HepG2 (cell line): Measurements from ENCODE around the gene EIF4G3. TPM values are rescaled to one million over a fixed set of nuclear protein-coding genes. Genes with fewer than 3 reads are reported as not detected.

Source experiments
- ATAC-seq: fragments of 200-7000 bp; cut with Tn5 transposase; 3 replicates; pipeline ENCODE4 v1.9.1; 2020; ENCODE audit warnings: mild to moderate bottlenecking, moderate library complexity
- BruUV-seq: library from RNA; stranded (reverse); fragments of 400-500 nt; replicated peaks from 2 replicates; lab custom pipeline; 2021; lab: Mats Ljungman, UMichigan
- CTCF ChIA-PET: fragments of 300-600 bp; formaldehyde crosslinking; extraction: SDS; loops from one replicate; lab custom pipeline; 2021; ENCODE audit warnings: low total read pairs, inconsistent platforms, low intra/inter-chr PET ratio; lab: Yijun Ruan, JAX
- POLR2A ChIA-PET: fragments of 350-600 bp; sonication (Branson Sonifier 250); formaldehyde crosslinking; loops from one replicate; lab custom pipeline; 2020; ENCODE audit warnings: antibody characterized with exemption, inconsistent platforms; lab: Yijun Ruan, JAX
- DNase-seq: peaks from one replicate; pipeline ENCODE4 v3.0.0-alpha.2; 2015; ENCODE audit warnings: low spot score
- FAIRE-seq: peaks from 3 replicates; lab custom pipeline; 2011; peaks lifted over from hg19 to GRCh38; lab: Jason Lieb, UNC
- H2AFZ ChIP-seq: one replicate; pipeline ENCODE4 v1.6.1; 2011; ENCODE audit warnings: low read length, inconsistent platforms
- H3K27ac ChIP-seq: fragments of 300-600 bp; 3 replicates; pipeline ENCODE4 v1.8.0; 2011; ENCODE audit warnings: mixed run types, mild to moderate bottlenecking, mixed read lengths, low read length, inconsistent platforms; ENCODE audit not compliant: insufficient read depth; ENCODE audit errors: extremely low read length
- H3K27me3 ChIP-seq, 2 experiments: fragments of 200-600 bp in 1 of 2; 2 replicates in 1 of 2; 3 replicates in 1 of 2; pipeline versions ENCODE4 v1.6.0 to v1.8.0; 2011; ENCODE audit warnings: low read length in 2 of 2, mild to moderate bottlenecking in 2 of 2, moderate library complexity in 2 of 2, inconsistent platforms in 1 of 2; ENCODE audit not compliant: insufficient read depth in 2 of 2, control insufficient read depth in 1 of 2
- H3K36me3 ChIP-seq, 2 experiments: fragments of 200-600 bp in 1 of 2; replicated peaks in 1 of 2; 2 replicates in 1 of 2; 3 replicates in 1 of 2; pipeline versions ENCODE4 v1.5.1 to v1.8.0; 2011; ENCODE audit warnings: low read length in 2 of 2, inconsistent platforms in 1 of 2; ENCODE audit not compliant: insufficient read depth in 2 of 2, control insufficient read depth in 1 of 2
- H3K4me1 ChIP-seq: 2 replicates; pipeline ENCODE4 v1.5.1; 2012; ENCODE audit warnings: low read length, inconsistent platforms; ENCODE audit not compliant: insufficient read depth
- H3K4me2 ChIP-seq: 2 replicates; pipeline ENCODE4 v1.6.0; 2011; ENCODE audit warnings: low read depth, low read length, inconsistent platforms
- H3K4me3 ChIP-seq, 3 experiments: fragments of 200-600 bp in 1 of 3; sonication (generic), shearing (Covaris generic) in 1 of 3; replicated peaks in 1 of 3; 2 replicates each; pipeline ENCODE4 v1.5.1; 2011 to 2016; ENCODE audit warnings: low read length in 3 of 3, inconsistent platforms in 2 of 3, low read depth in 2 of 3, mild to moderate bottlenecking in 2 of 3, control low read depth in 1 of 3, mixed read lengths in 1 of 3; ENCODE audit not compliant: insufficient read depth in 1 of 3
- H3K79me2 ChIP-seq: one replicate; pipeline ENCODE4 v1.6.1; 2011; ENCODE audit warnings: low read length, inconsistent platforms; ENCODE audit not compliant: insufficient read depth
- H3K9ac ChIP-seq: 2 replicates; pipeline ENCODE4 v1.6.0; 2011; ENCODE audit warnings: mild to moderate bottlenecking, low read depth, low read length, inconsistent platforms; ENCODE audit not compliant: insufficient read depth
- H3K9me3 ChIP-seq: 2 replicates; pipeline ENCODE4 v1.5.1; 2012; ENCODE audit warnings: mild to moderate bottlenecking, low read length
- H4K20me1 ChIP-seq: 2 replicates; pipeline ENCODE4 v1.6.0; 2011; ENCODE audit warnings: inconsistent platforms, mild to moderate bottlenecking, low read length, moderate library complexity; ENCODE audit not compliant: insufficient read depth
- ATF1 ChIP-seq: IDR thresholded peaks from 2 replicates; pipeline ENCODE4 v1.6.1; 2016; ENCODE audit warnings: mild to moderate bottlenecking, control low read depth
- CBX5 ChIP-seq: sonication (generic); formaldehyde crosslinking; IDR thresholded peaks from 2 replicates; pipeline ENCODE4 v1.4.0; 2020; ENCODE audit warnings: missing genetic modification reagents, borderline replicate concordance
- DDIT3 ChIP-seq: sonication (generic); formaldehyde crosslinking; IDR thresholded peaks from 2 replicates; pipeline ENCODE4 v1.4.0; 2020; ENCODE audit warnings: mild to moderate bottlenecking, missing genetic modification reagents
- KLF11 ChIP-seq: IDR thresholded peaks from 2 replicates; pipeline ENCODE4 v1.6.1; 2016; ENCODE audit warnings: missing compliant biosample characterization
- MTA1 ChIP-seq: sonication (generic); formaldehyde crosslinking; IDR thresholded peaks from 2 replicates; pipeline ENCODE4 v1.4.0; 2020; ENCODE audit warnings: missing genetic modification reagents, mild to moderate bottlenecking, borderline replicate concordance
- NCOR1 ChIP-seq: fragments of 200-600 bp; sonication (generic); IDR thresholded peaks from 2 replicates; pipeline ENCODE4 v1.7.0; 2017; ENCODE audit warnings: antibody characterized with exemption, low read length, borderline replicate concordance
- TOPORS ChIP-seq: sonication (generic); formaldehyde crosslinking; IDR thresholded peaks from 2 replicates; pipeline ENCODE4 v1.8.0; 2023; ENCODE audit warnings: mild to moderate bottlenecking, missing genetic modification reagents
- ZNF24 ChIP-seq: fragments of 450-650 bp; IDR thresholded peaks from 2 replicates; pipeline ENCODE4 v1.6.1; 2017; ENCODE audit warnings: antibody characterized with exemption, mild to moderate bottlenecking
- ZNF329 ChIP-seq: sonication (generic); formaldehyde crosslinking; IDR thresholded peaks from 2 replicates; pipeline ENCODE4 v1.9.0; 2021; ENCODE audit warnings: low read depth, mild to moderate bottlenecking, missing genetic modification reagents
- ZNF431 ChIP-seq: sonication (generic); formaldehyde crosslinking; IDR thresholded peaks from 2 replicates; pipeline ENCODE4 v1.9.0; 2022; ENCODE audit warnings: missing genetic modification reagents, low read depth, mild to moderate bottlenecking, borderline replicate concordance
- ZNF598 ChIP-seq: sonication (generic); formaldehyde crosslinking; IDR thresholded peaks from 2 replicates; pipeline ENCODE4 v1.5.1; 2020; ENCODE audit warnings: mild to moderate bottlenecking, missing genetic modification reagents, borderline replicate concordance
- ZNF652 ChIP-seq: IDR thresholded peaks from 2 replicates; pipeline ENCODE4 v1.6.1; 2016; ENCODE audit warnings: low read depth, borderline replicate concordance
- ZSCAN31 ChIP-seq: sonication (generic); formaldehyde crosslinking; IDR thresholded peaks from 2 replicates; pipeline ENCODE4 v1.5.0; 2020; ENCODE audit warnings: low read depth, mild to moderate bottlenecking, missing genetic modification reagents
- WGBS: methylation state at CpG from one replicate; pipeline ENCODE4 v1.1.6; 2017; ENCODE audit warnings: low lambda C conversion rate; 5-methylcytosine and 5-hydroxymethylcytosine counted together
- in situ Hi-C: cut with HindIII; loops from 2 replicates; pipeline ENCODE4 v1.10.0; 2017; ENCODE audit warnings: low pct_unique_long_range_greater_than_20kb; ENCODE audit not compliant: extremely low pct_ligation_motif_present
- intact Hi-C: fragments of 100-400 bp; cut with micrococcal nuclease; formaldehyde crosslinking; loops from one replicate; pipeline ENCODE4 v1.10.0; 2022; ENCODE audit not compliant: unreplicated experiment
- polyA plus RNA-seq, 8 experiments: library from polyadenylated mRNA; depleted of rRNA in 3 of 8; stranded (reverse) in 7 of 8; unstranded in 1 of 8; fragments of >200 nt; fragmentation: Illumina TruSeq in 4 of 8; extraction: Trizol in 4 of 8; gene quantifications; 2 replicates each; pipeline versions ENCODE4 v1.2.1 to v1.2.3, GENCODE V29; 2011 to 2016; ENCODE audit warnings: low read depth in 4 of 8, missing spikeins in 1 of 8, mixed read lengths in 1 of 8; ENCODE audit not compliant: insufficient read depth in 1 of 8
- total RNA-seq, 5 experiments: library from RNA; depleted of rRNA; stranded (reverse); fragments of >200 nt; fragmentation: Illumina TruSeq; extraction: Trizol; gene quantifications; 2 replicates each; pipeline ENCODE4 v1.2.3, GENCODE V29; 2016; ENCODE audit warnings: low read depth in 1 of 5

EIF4G3 gene
- total and polyA plus RNA-seq, 2 of the 13 experiments (the other 11 are each of a cell fraction or from before 2014, with no cell fraction given): 22.2 to 27.6 TPM

GRCh38 chr1:21032741-21033140 lies 144.0 kb downstream of the EIF4G3 start:
- ChIA-PET CTCF (no interaction called here), POLR2A (no interaction called here)
- H3K4me1 ChIP-seq: peaks cover 24% of the 10 kb centered on the region
- FAIRE-seq: no peak
- H3K9ac ChIP-seq: no peak overlapping the region
- H3K27ac ChIP-seq: peak overlapping the region; percentile 28
- H3K27me3 ChIP-seq: no peaks in the 10 kb centered on the region
- H4K20me1 ChIP-seq: no peaks in the 10 kb centered on the region
- intact Hi-C loops: no loop called here
- in situ Hi-C loops: no loop called here
- no peaks in the 10 kb centered on the region for H3K36me3 ChIP-seq
- WGBS: 88% methylated on average over 3 of the region's 3 CpGs
- H2AFZ ChIP-seq: no peak overlapping the region
- H3K9me3 ChIP-seq: no peaks in the 10 kb centered on the region
- DNase-seq: peak; percentile 22
- BruUV-seq: no TSS peak
- no peak for ATAC-seq
- no peak overlapping the region for H3K4me3 ChIP-seq
- peaks cover 10% of the 10 kb centered on the region for H3K79me2 ChIP-seq
- no peak for TF ChIP-seq ZNF652 (CRISPR knock-in tag)
- no peak for TF ChIP-seq ZNF598 (CRISPR knock-in tag)
- TF ChIP-seq ZNF24: no peak
- no peak for TF ChIP-seq MTA1
- TF ChIP-seq TOPORS: no peak
- TF ChIP-seq ATF1 (CRISPR knock-in tag): no peak
- no peak for TF ChIP-seq KLF11 (CRISPR knock-in tag)
- no peak for TF ChIP-seq CBX5
- TF ChIP-seq, all 625 proteins: peak for 0
- H3K4me2 ChIP-seq: no peak overlapping the region

GRCh38 chr1:21030181-21030580 lies 146.5 kb downstream of the EIF4G3 start:
- no TSS peak for BruUV-seq
- in situ Hi-C loops: no loop called here
- TF ChIP-seq ZNF329 (CRISPR knock-in tag): no peak
- no peak for TF ChIP-seq NCOR1
- peak; percentile 80; the same call in 1 of the 2 replicates for TF ChIP-seq ZNF431
- no peak for TF ChIP-seq DDIT3 (CRISPR knock-in tag)
- TF ChIP-seq ZSCAN31 (CRISPR knock-in tag): no peak
- FAIRE-seq: no peak
- ChIA-PET CTCF (no interaction called here), POLR2A (no interaction called here)
- Histone ChIP-seq H3K36me3 (no peaks in the 10 kb centered on the region), H4K20me1 (no peaks in the 10 kb centered on the region), H3K9me3 (no peaks in the 10 kb centered on the region), H3K27me3 (no peaks in the 10 kb centered on the region), H3K4me1 (peaks cover 48% of the 10 kb centered on the region), H3K9ac (no peak overlapping the region), H3K79me2 (peaks cover 4% of the 10 kb centered on the region), H3K27ac (no peak overlapping the region), H3K4me2 (no peak overlapping the region), H3K4me3 (no peak overlapping the region), H2AFZ (no peak overlapping the region)
- intact Hi-C loops: no loop called here
- WGBS: 100% methylated on average over 1 of the region's 1 CpG
- ATAC-seq: no peak
- DNase-seq: no peak
